DMS53 (cell line): ENCODE results near the gene NFIA.

ENCODE experiments used
- DNase-seq: peaks from one replicate; lab custom pipeline; 2025; lab: John Stamatoyannopoulos, UW

NFIA gene

GRCh38 chr1:61152469-61153105, 70.2 kb downstream of the NFIA start:
- DNase-seq: peak; percentile 37

GRCh38 chr1:61156576-61157467, 74.5 kb downstream of the NFIA start:
- DNase-seq: no peak

- DNase-seq: no peak
Measured at GRCh38 chr1:61157468-61157987, 75.2 kb downstream of the NFIA start.

GRCh38 chr1:61158591-61158990, 76.2 kb downstream of the NFIA start:
- no peak for DNase-seq

- no peak for DNase-seq
Measured at GRCh38 chr1:61160526-61160925, 78.2 kb downstream of the NFIA start.

- no peak for DNase-seq
Measured at GRCh38 chr1:61162520-61163258, 80.3 kb downstream of the NFIA start.

GRCh38 chr1:61163355-61163754, 81.0 kb downstream of the NFIA start:
- no peak for DNase-seq

- no peak for DNase-seq
Measured at GRCh38 chr1:61165402-61165801, 83.0 kb downstream of the NFIA start.

- no peak for DNase-seq
Measured at GRCh38 chr1:61167309-61167708, 84.9 kb downstream of the NFIA start.

- DNase-seq: no peak
Measured at GRCh38 chr1:61169045-61169444, 86.7 kb downstream of the NFIA start.

GRCh38 chr1:61169634-61170033, 87.3 kb downstream of the NFIA start:
- DNase-seq: no peak

- DNase-seq: no peak
Measured at GRCh38 chr1:61170328-61171238, 88.2 kb downstream of the NFIA start.

GRCh38 chr1:61171346-61171745, 89.0 kb downstream of the NFIA start:
- no peak for DNase-seq

GRCh38 chr1:61171974-61172373, 89.6 kb downstream of the NFIA start:
- no peak for DNase-seq

- DNase-seq: no peak
Measured at GRCh38 chr1:61173118-61173517, 90.8 kb downstream of the NFIA start.

- no peak for DNase-seq
Measured at GRCh38 chr1:61174060-61174795, 91.9 kb downstream of the NFIA start.

- DNase-seq: no peak
Measured at GRCh38 chr1:61175976-61176375, 93.6 kb downstream of the NFIA start.

GRCh38 chr1:61181067-61182038, 99.0 kb downstream of the NFIA start:
- no peak for DNase-seq

- peak; percentile 29 for DNase-seq
Measured at GRCh38 chr1:61182049-61182448, 99.7 kb downstream of the NFIA start.

GRCh38 chr1:61182480-61182879, 100.1 kb downstream of the NFIA start:
- no peak for DNase-seq
